ENCODE measurements around the gene SMIM21.

SMIM21 gene

GRCh38 chr18:75427603-75428002, at the start of gene SMIM21:
Gene SMIM21 (minus strand): TSS chr18:75427703. CDS start chr18:75427563, 140 bp downstream.
- DNase-seq (ENCODE audit: low read depth in 2 of 2), result no peak

GRCh38 chr18:75475228-75475627, 47.7 kb upstream of the SMIM21 start:
- no peak for DNase-seq (ENCODE audit: low read depth in 2 of 2)

GRCh38 chr18:75474332-75474731, 46.8 kb upstream of the SMIM21 start:
- no peak for DNase-seq (ENCODE audit: low read depth in 2 of 2)

GRCh38 chr18:75473316-75473715, 45.8 kb upstream of the SMIM21 start:
- DNase-seq (ENCODE audit: low read depth in 2 of 2), result no peak

GRCh38 chr18:75472906-75473305, 45.4 kb upstream of the SMIM21 start:
- DNase-seq (ENCODE audit: low read depth in 2 of 2), result no peak

- DNase-seq (ENCODE audit: low read depth in 2 of 2), result no peak
Observed at GRCh38 chr18:75472396-75472795, 44.9 kb upstream of the SMIM21 start.

GRCh38 chr18:75471850-75472249, 44.3 kb upstream of the SMIM21 start:
- DNase-seq (ENCODE audit: low read depth in 2 of 2), result no peak

- no peak for DNase-seq (ENCODE audit: low read depth in 2 of 2)
Observed at GRCh38 chr18:75467851-75468250, 40.3 kb upstream of the SMIM21 start.

- DNase-seq (ENCODE audit: low read depth in 2 of 2), result no peak
Observed at GRCh38 chr18:75467281-75467795, 39.8 kb upstream of the SMIM21 start.

GRCh38 chr18:75464356-75464755, 36.9 kb upstream of the SMIM21 start:
- no peak for DNase-seq (ENCODE audit: low read depth in 2 of 2)

GRCh38 chr18:75462178-75462832, 34.8 kb upstream of the SMIM21 start:
- DNase-seq (ENCODE audit: low read depth in 2 of 2), result no peak

- no peak for DNase-seq (ENCODE audit: low read depth in 2 of 2)
Observed at GRCh38 chr18:75456199-75456631, 28.7 kb upstream of the SMIM21 start.

GRCh38 chr18:75455249-75456198, 28.0 kb upstream of the SMIM21 start:
- peak in 1 of 2 donors; percentile 3 for DNase-seq (ENCODE audit: low read depth in 2 of 2)

GRCh38 chr18:75454022-75454795, 26.7 kb upstream of the SMIM21 start:
- DNase-seq (ENCODE audit: low read depth in 2 of 2), result no peak

- no peak for DNase-seq (ENCODE audit: low read depth in 2 of 2)
Observed at GRCh38 chr18:75450906-75451305, 23.4 kb upstream of the SMIM21 start.

- no peak for DNase-seq (ENCODE audit: low read depth in 2 of 2)
Observed at GRCh38 chr18:75441896-75442295, 14.4 kb upstream of the SMIM21 start.

GRCh38 chr18:75439348-75439747, 11.8 kb upstream of the SMIM21 start:
- no peak for DNase-seq (ENCODE audit: low read depth in 2 of 2)

GRCh38 chr18:75438891-75439290, 11.4 kb upstream of the SMIM21 start:
- DNase-seq (ENCODE audit: low read depth in 2 of 2), result no peak

- DNase-seq (ENCODE audit: low read depth in 2 of 2), result no peak
Observed at GRCh38 chr18:75437979-75438378, 10.5 kb upstream of the SMIM21 start.

- DNase-seq (ENCODE audit: low read depth in 2 of 2), result no peak
Observed at GRCh38 chr18:75433098-75433497, 5.6 kb upstream of the SMIM21 start.

GRCh38 chr18:75429975-75430374, 2.5 kb upstream of the SMIM21 start:
- no peak for DNase-seq (ENCODE audit: low read depth in 2 of 2)

GRCh38 chr18:75428490-75428889, 987 bp upstream of the SMIM21 start:
- DNase-seq (ENCODE audit: low read depth in 2 of 2), result no peak
